GM19395 (cell line): ENCODE data around the gene TNNC1.

Source experiments
- ATAC-seq: cut with Tn5 transposase; IDR thresholded peaks from one replicate; pipeline ENCODE4 v1.9.1; 2021; ENCODE audit warnings: mild to moderate bottlenecking, moderate library complexity; ENCODE audit not compliant: unreplicated experiment

TNNC1 gene

DNA sequence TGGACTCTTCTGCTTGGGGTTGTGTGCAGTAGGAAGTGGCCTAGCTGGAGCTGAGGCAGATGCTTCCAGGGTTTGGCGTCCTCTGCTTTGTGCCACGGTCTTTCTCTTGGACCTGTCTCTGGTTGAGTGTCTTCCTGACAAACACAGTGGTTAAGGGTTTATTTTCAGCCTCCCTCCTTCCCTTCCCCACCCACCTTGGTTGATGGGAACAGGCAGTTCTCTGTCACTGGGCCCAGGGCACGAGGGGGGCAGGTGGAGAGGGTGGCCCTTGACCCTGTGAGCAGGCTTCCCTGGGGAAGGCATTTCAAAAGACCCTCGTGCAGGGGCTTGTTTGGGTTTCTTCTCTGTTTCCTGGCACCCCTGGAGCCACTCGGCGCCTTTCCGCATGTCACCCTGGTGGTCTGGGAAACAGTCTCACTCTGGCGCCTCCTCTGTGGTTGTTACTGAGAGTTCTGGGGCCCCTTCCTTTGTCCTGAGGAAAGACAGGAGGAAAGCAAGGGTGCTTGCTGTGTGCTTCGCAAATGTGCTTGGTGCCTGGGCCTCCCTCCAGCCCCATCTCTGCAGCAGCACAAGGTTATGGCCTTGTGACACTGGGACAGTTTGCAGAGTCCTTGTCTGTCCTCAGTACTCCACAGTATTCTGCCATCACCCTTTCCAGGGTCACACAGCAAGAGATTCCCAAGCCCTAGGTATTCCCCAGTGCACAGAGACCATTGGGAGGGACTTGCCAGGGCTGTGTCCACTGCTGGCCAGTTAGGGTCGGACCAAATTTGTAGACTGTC, 31.0 kb upstream of the TNNC1 start:
- ATAC-seq, result no peak

DNA sequence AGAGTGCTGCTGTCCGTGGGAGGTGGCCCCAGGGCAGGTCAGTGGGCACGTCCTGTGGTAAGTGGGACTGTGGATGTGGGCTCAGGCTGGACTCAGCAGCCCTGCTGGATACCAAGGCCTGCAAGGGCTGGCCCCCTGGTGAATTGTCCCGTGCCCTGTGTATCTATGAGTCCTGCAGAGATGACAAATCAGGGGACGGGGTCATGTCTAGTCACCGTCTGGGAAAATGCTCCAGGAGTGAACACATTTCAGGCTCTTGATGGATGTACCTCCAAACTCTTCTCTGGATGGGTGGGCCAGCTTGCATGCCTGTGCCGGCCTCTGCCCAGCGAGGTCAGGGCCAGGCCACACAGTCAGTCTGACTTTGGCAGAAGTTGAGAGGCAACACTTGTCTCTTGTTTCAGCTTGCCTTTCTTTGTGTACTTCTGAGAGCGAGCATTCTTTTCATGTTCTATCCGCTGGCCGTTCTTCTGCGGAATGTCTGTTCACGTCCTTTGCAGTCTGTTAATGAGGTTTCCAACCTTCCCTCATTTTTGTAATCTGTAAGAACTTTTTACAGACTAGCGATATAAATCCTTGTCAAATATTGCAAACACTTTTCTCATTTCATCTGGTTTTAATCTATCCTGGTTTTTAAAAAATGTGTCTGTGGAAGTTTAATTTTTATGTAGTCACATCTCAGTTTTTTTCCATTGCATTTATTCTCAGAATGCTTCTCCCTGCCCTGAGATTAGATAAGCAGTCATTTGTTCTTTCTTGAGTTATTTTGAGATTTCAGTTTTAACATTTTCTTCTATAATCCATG, 29.9 kb upstream of the TNNC1 start:
- no peak for ATAC-seq

DNA sequence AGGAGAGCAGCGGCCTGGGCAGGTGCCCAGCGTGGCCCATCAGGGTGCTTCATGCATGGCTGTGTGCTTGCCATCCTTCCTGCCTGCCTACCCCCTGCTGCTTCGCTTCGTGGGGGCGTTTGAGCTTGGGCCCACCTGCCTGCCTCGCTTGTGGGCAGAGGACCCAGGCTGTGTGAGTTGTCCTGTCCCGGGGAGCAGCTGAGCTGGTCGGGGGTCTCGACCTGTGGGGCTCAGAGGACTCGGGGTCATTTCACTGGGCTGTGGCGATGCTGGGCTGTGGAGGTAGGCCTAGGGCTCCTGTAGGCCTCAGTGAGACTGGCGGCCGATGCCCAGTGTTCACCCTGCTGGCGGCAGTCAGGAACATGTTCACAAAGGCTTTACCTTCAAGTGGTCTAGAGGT, 29.2 kb upstream of the TNNC1 start:
- ATAC-seq, result no peak

GRCh38 chr3:52481819-52482521, 28.1 kb upstream of the TNNC1 start:
- ATAC-seq, result no peak

- no peak for ATAC-seq
Measured at GRCh38 chr3:52480768-52481715, 27.2 kb upstream of the TNNC1 start.

GRCh38 chr3:52479877-52480575, 26.2 kb upstream of the TNNC1 start:
- no peak for ATAC-seq

DNA sequence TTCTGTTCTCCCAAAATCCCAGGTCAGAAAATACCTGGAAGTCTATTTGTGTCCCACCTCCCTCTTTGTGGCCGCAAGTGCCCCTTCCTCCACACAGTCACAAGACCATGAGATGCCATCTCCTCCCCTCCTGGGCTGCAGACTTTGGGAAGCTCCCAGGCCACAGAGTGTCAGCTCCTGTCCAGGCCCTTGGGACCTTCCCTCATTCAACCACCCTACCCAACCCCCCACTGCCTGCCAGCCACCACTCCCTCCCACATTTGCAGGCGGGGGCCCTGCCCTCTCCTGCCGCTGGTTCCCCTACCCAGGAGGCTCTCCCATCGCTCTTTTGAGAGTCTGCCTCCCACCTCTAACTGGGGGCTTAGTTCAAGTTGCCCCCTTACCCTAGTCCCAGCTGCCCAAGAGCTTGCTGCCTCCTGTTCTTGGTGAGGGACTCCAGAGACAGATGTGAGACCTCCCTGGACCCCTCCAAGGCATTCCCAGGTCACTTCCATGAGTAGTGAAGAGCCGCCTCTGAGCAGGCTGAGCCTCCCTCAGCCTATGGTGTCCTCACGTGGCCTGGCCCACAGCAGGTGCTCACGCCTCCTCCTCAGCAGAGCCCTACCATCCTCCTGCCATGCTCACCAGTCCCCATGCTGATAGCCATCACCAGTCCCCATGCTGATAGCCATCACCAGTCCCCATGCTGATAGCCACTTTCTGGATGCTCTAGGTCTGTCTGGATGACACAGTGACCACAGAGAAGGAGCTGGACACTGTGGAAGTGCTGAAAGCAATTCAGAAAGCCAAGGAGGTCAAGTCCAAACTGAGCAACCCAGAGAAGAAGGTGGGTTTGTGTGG, 25.4 kb upstream of the TNNC1 start:
- no peak for ATAC-seq

GRCh38 chr3:52477796-52478095, 23.9 kb upstream of the TNNC1 start:
- no peak for ATAC-seq

- no peak for ATAC-seq
Measured at GRCh38 chr3:52477076-52477795, 23.4 kb upstream of the TNNC1 start.

- ATAC-seq, result no peak
Measured at GRCh38 chr3:52473026-52473425, 19.2 kb upstream of the TNNC1 start.

GRCh38 chr3:52472239-52473000, 18.6 kb upstream of the TNNC1 start:
- ATAC-seq, result no peak

- ATAC-seq, result no peak
Measured at GRCh38 chr3:52471371-52472238, 17.8 kb upstream of the TNNC1 start.

- ATAC-seq, result no peak
Measured at GRCh38 chr3:52470920-52471319, 17.1 kb upstream of the TNNC1 start.

DNA sequence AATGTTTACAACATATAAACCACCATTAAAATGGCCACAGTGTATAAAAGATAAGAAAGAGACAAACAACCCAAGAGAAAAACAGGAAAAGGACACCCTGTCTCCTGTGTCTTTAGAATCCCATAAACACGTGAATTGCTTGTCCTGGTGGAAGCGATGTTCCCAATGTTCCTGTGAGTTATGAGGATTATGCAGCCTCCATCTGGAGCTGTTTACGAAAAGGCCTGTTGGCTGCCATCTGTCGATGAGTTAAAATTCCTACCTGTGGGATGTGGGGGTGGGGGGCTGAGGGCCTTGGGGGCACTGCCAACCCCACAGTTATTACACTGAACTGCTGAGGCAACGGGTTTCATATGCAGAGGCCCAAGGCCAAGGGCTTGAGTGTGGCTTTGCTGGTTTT, 15.2 kb upstream of the TNNC1 start:
- no peak for ATAC-seq

DNA sequence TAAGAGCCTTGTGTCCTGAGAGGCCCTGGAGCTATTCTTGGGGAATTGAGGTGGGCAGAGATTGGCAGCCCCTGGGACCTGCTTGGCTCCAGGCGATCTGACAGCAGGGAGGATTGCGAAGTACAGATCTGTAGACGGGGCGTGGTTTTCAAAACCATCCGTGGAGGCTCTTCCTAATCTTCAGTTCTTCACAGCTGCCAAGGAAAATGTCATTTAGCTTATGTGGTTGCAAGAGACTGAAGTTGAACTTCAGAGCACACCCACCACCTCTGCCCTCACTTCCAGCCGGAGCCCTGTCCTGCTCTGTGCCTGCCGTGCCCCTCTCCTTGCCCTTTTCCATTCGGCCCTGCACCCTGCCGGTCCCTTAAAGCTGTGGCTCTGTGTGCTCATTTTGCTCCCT, 14.5 kb upstream of the TNNC1 start:
- no peak for ATAC-seq

DNA sequence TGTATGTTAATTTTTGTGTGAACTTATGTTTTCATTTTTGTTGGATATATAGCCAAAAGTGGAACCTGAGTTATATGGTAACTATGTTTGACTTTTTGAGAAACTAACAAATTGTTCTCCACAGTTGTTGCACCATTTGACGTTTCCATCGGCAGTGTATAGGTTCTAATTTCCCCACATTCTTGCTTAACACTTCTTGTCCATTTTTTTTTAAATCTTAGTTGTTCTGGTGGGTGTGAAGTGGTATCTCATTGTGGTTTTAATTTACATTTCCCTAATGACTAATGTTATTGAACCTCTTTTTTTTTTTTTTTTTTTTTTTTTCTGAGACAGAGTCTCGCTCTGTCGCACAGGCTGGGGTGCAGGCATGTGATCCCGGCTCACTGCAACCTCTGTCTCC, 9.6 kb upstream of the TNNC1 start:
- no peak for ATAC-seq

- ATAC-seq, result no peak
Measured at GRCh38 chr3:52461874-52462273, 8.0 kb upstream of the TNNC1 start.
